ACHN (cell line): ENCODE data around the gene USP53.
"Not testable (repeated sequence)": the region's sequence is repeated elsewhere in the genome, so short reads cannot be mapped to it uniquely, and the experiment has no call there.

Source experiments
- DNase-seq: peaks from one replicate; pipeline ENCODE4 v3.0.0-alpha.2; 2015
- in situ Hi-C: cut with HindIII; loops from 2 replicates; pipeline ENCODE4 v1.10.0; 2017; ENCODE audit warnings: low sequenced_read_pairs, low pct_ligation_motif_present, low pct_unique_long_range_greater_than_20kb

USP53 gene

GRCh38 chr4:119212234-119212963 lies at the start of gene USP53:
Gene USP53, plus strand, starts transcription at chr4:119212713. Its CDS starts 27,047 bp downstream, at chr4:119239760.
- in situ Hi-C loops: no loop called here
- DNase-seq: peak; percentile 98

- in situ Hi-C loops: no loop called here
- no peak for DNase-seq
Measured at GRCh38 chr4:119165767-119166166, 46.7 kb upstream of the USP53 start.

GRCh38 chr4:119170195-119170594 lies 42.3 kb upstream of the USP53 start:
- in situ Hi-C loops: no loop called here
- DNase-seq: no peak

- DNase-seq: no peak
- in situ Hi-C loops: no loop called here
Measured at GRCh38 chr4:119172223-119172622, 40.3 kb upstream of the USP53 start.

GRCh38 chr4:119173729-119174361 lies 38.7 kb upstream of the USP53 start:
- in situ Hi-C loops, DNase-seq: not testable (repeated sequence)

- DNase-seq: no peak
- in situ Hi-C loops: no loop called here
Measured at GRCh38 chr4:119179011-119179410, 33.5 kb upstream of the USP53 start.

GRCh38 chr4:119184128-119184527 lies 28.4 kb upstream of the USP53 start:
- no peak for DNase-seq
- in situ Hi-C loops: no loop called here

GRCh38 chr4:119189638-119190037 lies 22.9 kb upstream of the USP53 start:
- in situ Hi-C loops: no loop called here
- no peak for DNase-seq

GRCh38 chr4:119190354-119190753 lies 22.2 kb upstream of the USP53 start:
- in situ Hi-C loops: no loop called here
- no peak for DNase-seq

GRCh38 chr4:119191505-119191904 lies 21.0 kb upstream of the USP53 start:
- in situ Hi-C loops: no loop called here
- DNase-seq: no peak

GRCh38 chr4:119197772-119198212 lies 14.7 kb upstream of the USP53 start:
- DNase-seq: no peak
- in situ Hi-C loops: no loop called here

GRCh38 chr4:119204916-119205315 lies 7.6 kb upstream of the USP53 start:
- no peak for DNase-seq
- in situ Hi-C loops: no loop called here

- in situ Hi-C loops: no loop called here
Measured at GRCh38 chr4:119205690-119206089, 6.8 kb upstream of the USP53 start.

GRCh38 chr4:119206178-119206577 lies 6.3 kb upstream of the USP53 start:
- in situ Hi-C loops: no loop called here
- DNase-seq: no peak

More at GRCh38 chr4:119205690-119206089, 6.8 kb upstream of the USP53 start:
- no peak for DNase-seq

GRCh38 chr4:119207051-119207450 lies 5.5 kb upstream of the USP53 start:
- in situ Hi-C loops: no loop called here
- DNase-seq: no peak

GRCh38 chr4:119209077-119209476 lies 3.4 kb upstream of the USP53 start:
- in situ Hi-C loops: no loop called here
- DNase-seq: peak; percentile 86

- in situ Hi-C loops: no loop called here
- DNase-seq: no peak
Measured at GRCh38 chr4:119209586-119209985, 2.9 kb upstream of the USP53 start.

- DNase-seq: no peak
- in situ Hi-C loops: no loop called here
Measured at GRCh38 chr4:119210775-119211174, 1.7 kb upstream of the USP53 start.

- in situ Hi-C loops: no loop called here
- no peak for DNase-seq
Measured at GRCh38 chr4:119211867-119212233, 663 bp upstream of the USP53 start.

- in situ Hi-C loops: no loop called here
- peak; percentile 92 for DNase-seq
Measured at GRCh38 chr4:119212964-119213606, 572 bp downstream of the USP53 start.
